Right renal cortex interstitium (tissue), 3 donors: ENCODE measurements around the gene CDK18. TPM values are rescaled to one million over a fixed set of nuclear protein-coding genes. Genes with fewer than 3 reads are reported as not detected.

ENCODE experiments used
- DNase-seq, 3 donors: peaks; one replicate each; pipeline ENCODE4 v3.0.0-alpha.2; 2013; ENCODE audit warnings: low read depth in 3 of 3, low spot score in 2 of 3
- polyA plus RNA-seq, 3 donors: library from polyadenylated mRNA; unstranded; fragments of 120-200 nt; gene quantifications; one replicate each; pipeline ENCODE4 v1.2.1, GENCODE V29; 2013; ENCODE audit not compliant: insufficient read length in 3 of 3

Gene CDK18
- polyA plus RNA-seq, 3 donors = 17.4 to 22.1 (median 18.2) TPM

- DNase-seq = no peak
Observed at GRCh38 chr1:205520709-205521108, 16.2 kb downstream of the CDK18 start.

DNA sequence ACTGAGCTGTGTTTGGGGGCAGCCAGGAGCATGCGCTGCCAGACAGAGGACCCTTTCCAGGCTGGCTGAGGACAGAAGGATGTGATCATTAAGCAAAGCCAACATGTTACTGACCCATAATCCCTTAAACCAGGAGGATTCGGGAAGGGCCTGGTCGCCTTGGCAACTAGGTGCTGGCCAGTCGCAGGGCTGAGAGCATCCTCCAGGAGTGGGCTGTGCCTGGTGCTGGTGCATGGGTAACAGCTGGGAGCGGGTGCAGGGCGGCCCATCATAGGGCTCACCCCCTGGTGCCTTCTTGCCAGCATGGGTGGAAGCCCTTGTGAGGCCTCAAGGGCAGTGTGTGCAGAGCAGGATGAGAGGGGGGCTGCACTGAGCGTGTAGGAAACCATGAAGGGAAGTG is 17.2 kb downstream of the CDK18 start:
- no peak for DNase-seq

DNA sequence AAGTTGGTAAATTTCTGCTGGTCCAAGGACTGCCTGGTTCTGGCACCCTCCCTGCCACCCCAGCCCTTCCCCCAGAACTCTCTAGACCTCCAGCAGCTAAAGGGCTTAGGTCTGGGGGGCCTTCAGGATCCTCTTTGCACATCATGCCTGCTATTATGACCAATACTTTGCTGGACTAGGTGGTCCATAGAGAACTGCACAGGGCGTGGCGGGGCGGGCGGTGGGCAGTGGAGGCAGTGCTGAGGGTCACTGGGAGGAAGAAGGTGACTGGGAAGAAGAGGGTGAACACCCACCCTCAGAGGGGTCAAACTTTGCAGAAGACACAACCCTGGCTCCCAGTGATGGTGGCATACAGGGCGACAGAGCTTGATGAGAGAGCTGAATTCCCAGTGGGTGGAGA is 18.2 kb downstream of the CDK18 start:
- no peak for DNase-seq

- no peak for DNase-seq
Observed at GRCh38 chr1:205523261-205523890, 18.9 kb downstream of the CDK18 start.

GRCh38 chr1:205523891-205524793 is 19.7 kb downstream of the CDK18 start:
- peak in 1 of 3 donors; percentile 65 for DNase-seq

DNA sequence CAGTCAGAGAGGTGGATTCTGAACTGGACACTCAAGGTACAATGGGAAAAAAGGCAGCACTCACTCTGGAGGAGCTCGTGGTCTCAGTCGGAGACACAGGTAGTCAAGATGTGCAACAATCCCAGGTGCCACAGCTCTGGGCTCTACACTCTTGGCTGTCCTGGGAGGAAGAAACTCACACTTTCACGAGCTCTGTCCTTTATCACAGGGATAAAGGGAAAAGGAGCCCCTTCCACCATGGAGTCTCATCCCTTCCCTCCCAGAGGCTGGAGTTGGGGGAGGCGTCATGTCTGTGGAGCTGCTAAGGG is 20.3 kb downstream of the CDK18 start:
- no peak for DNase-seq

GRCh38 chr1:205525495-205526285 is 21.2 kb downstream of the CDK18 start:
- DNase-seq = no peak

- no peak for DNase-seq
Observed at GRCh38 chr1:205526431-205526830, 22.0 kb downstream of the CDK18 start.

DNA sequence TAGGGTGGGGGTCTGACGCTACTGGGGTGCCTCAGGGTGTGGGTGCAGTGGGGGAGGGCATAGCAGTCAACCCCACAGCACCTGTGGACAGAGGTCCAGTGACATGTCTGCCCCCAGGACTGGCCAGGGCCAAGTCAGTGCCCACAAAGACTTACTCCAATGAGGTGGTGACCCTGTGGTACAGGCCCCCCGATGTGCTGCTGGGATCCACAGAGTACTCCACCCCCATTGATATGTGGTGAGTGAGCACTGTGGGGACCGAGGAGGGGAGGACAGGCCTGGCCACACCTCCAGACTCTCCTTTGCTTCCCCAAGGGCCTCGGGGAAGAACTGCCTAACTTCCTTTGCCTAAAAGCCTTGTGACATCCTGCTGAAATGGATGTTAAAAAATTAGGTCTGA is 23.5 kb downstream of the CDK18 start:
- DNase-seq = no peak

- DNase-seq = no peak
Observed at GRCh38 chr1:205528446-205528886, 24.0 kb downstream of the CDK18 start.

- peak in 1 of 3 donors; percentile 60 for DNase-seq
Observed at GRCh38 chr1:205528887-205529825, 24.7 kb downstream of the CDK18 start.

GRCh38 chr1:205530116-205530515 is 25.6 kb downstream of the CDK18 start:
- no peak for DNase-seq

GRCh38 chr1:205531191-205532025 is 26.9 kb downstream of the CDK18 start:
- no peak for DNase-seq

GRCh38 chr1:205532026-205532898 is 27.8 kb downstream of the CDK18 start:
- no peak for DNase-seq

- DNase-seq = no peak
Observed at GRCh38 chr1:205532996-205533735, 28.7 kb downstream of the CDK18 start.

- no peak for DNase-seq
Observed at GRCh38 chr1:205533748-205534443, 29.4 kb downstream of the CDK18 start.

DNA sequence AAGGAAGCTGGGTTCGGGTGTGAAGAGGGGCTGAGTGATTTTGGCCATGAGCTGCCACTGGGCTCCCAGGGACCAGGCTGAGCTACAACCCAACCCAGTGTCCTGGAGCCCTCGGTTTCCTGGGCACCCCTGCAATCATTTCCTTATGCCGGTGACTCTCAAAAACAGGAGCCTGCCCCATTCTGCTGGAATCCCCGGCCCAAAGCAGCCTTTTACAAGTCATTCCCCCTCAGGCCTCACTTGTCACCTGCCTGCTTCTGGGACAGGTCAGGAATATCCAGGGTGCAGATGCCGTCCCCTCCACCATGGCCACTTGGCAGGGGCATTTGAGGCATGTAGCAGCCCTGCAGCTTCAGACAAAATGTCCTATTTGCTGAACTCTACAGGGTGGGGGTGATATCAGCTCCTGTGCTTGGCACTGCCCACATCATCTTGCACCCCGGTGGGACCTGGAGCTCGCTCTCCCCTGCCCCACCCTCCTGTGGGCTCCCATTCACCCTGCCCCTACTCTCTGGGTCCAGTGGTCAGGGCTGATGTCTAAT is 30.0 kb downstream of the CDK18 start:
- DNase-seq = no peak
